Stimulated activated memory B cell treated with anti-CD40 and anti-IgM and Interleukin-4, amounts not matched to agents 10 μg/mL and 1 μg/mL and 100 μg/mL, for 72 hours (primary cell): ENCODE results near the gene JAKMIP1.
A peak's percentile ranks its signal among the peaks of the same experiment; 100 is the strongest.
"Not testable (repeated sequence)": the region's sequence is repeated elsewhere in the genome, so short reads cannot be mapped to it uniquely, and the experiment has no call there.

ENCODE experiments used
- ATAC-seq: fragments of 150-1000 bp; cut with Tn5 transposase; 2 replicates; pipeline ENCODE4 v1.10.0; 2021
- H3K27ac Mint-ChIP-seq: one replicate; pipeline ENCODE4 v1.8.0; 2022; ENCODE audit warnings: mild to moderate bottlenecking, mixed read lengths
- H3K27me3 Mint-ChIP-seq: one replicate; pipeline ENCODE4 v1.8.0; 2022; ENCODE audit warnings: mixed read lengths
- H3K36me3 Mint-ChIP-seq: one replicate; pipeline ENCODE4 v1.8.0; 2022; ENCODE audit warnings: mixed read lengths
- H3K4me1 Mint-ChIP-seq: one replicate; pipeline ENCODE4 v1.8.0; 2022; ENCODE audit warnings: mixed read lengths
- H3K4me3 Mint-ChIP-seq: one replicate; pipeline ENCODE4 v1.8.0; 2022; ENCODE audit warnings: mild to moderate bottlenecking, moderate library complexity, mixed read lengths
- H3K9me3 Mint-ChIP-seq: one replicate; pipeline ENCODE4 v1.8.0; 2022; ENCODE audit warnings: mixed read lengths

The JAKMIP1 gene

DNA sequence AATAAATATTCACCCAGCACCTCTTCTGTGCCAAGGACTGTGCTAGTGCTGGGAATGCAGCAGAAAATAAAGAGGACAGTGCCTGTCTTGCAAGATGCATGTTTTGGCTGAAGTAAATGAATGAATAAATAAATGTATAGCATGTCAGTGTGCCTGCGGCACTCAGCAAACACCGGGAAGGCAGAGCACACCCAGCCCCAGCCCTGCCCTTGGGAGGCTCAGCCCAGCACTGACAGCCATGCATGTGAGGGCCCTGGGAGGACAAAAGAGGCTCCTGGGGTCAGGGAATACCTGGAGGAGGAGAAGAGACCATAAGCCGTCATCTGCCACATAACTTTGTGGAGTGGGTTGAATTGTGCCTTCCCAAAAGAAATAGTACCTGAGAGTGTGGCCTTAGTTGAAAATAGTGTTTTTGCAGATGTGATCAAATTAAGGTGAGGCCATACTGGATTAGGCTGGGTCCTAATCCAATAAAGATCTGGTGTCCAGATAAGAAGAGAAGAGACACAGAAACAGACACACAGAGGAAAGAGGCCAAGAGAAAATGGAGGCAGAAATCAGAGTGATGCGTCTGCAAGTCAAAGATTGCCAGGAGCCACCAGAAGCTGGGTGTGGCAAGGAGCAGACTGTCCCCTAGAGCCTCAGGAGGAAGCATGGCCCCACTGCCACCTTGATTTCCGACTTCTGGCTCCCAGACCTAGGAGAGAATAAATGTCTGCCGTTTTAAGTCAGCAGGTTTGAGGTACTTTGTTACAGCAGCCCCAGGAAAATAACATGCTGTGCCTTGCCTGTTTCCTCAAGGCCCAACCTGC lies 198.5 kb downstream of the JAKMIP1 start:
- no peak for ATAC-seq
- H3K4me3 Mint-ChIP-seq: no peak overlapping the region
- H3K27ac Mint-ChIP-seq: no peak overlapping the region

DNA sequence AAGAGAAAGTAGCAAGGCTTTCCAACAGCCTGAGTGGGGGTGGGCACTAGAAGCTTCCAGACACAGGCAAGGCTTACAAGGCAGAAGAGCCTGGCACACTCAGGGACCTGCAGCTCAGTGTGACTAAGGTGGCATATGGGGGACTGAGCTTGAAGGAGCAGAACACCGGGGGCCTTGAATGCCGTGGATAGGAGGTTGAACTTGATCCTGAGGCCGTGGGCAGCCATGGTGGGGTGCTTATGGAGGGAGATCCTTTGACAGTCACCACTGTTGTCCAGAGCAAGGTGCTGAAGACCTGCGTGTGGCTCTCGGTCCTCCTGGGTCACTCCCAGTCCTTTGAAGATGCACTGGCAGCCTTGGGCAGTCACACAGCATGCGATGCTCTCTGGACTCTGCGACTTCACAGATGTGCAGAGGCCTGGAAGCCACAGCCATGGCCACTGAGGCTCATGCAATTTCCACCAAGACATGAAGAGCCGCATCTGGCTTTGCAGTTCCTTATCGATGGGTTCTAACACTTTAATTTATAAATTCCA lies 200.5 kb downstream of the JAKMIP1 start:
- H3K27ac Mint-ChIP-seq: no peak overlapping the region
- no peak for ATAC-seq
- no peaks in the 10 kb centered on the region for H3K36me3 Mint-ChIP-seq
- H3K9me3 Mint-ChIP-seq: no peaks in the 10 kb centered on the region
- no peaks in the 10 kb centered on the region for H3K4me1 Mint-ChIP-seq
- H3K4me3 Mint-ChIP-seq: no peak overlapping the region
- H3K27me3 Mint-ChIP-seq: peaks cover 29% of the 10 kb centered on the region

More for the DNA sequence above, 198.5 kb downstream of the JAKMIP1 start:
- Mint-ChIP-seq H3K4me1 (no peaks in the 10 kb centered on the region), H3K9me3 (no peaks in the 10 kb centered on the region), H3K36me3 (no peaks in the 10 kb centered on the region), H3K27me3 (peaks cover 14% of the 10 kb centered on the region)

DNA sequence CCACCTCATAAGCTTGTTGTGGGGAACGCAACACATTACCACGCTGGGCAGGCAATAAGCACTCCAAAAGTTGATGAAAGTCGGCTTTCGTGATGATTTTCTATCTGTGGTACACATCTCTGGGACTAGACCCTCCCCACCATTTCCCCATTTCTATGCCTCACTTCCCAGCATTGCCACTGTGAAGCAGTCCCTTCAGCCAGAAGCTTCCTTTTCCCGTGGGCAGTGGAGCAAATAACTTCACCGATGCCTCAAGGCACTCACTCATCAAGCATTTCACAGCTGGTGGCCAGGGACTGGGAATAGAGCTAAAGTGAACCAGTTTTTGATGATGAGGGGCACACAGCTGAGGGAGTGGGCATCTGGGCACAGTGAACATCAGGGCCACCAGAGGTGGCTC lies 201.0 kb downstream of the JAKMIP1 start:
- no peaks in the 10 kb centered on the region for H3K4me1 Mint-ChIP-seq
- no peak overlapping the region for H3K4me3 Mint-ChIP-seq
- peaks cover 29% of the 10 kb centered on the region for H3K27me3 Mint-ChIP-seq
- no peaks in the 10 kb centered on the region for H3K9me3 Mint-ChIP-seq
- no peak for ATAC-seq
- no peak overlapping the region for H3K27ac Mint-ChIP-seq
- no peaks in the 10 kb centered on the region for H3K36me3 Mint-ChIP-seq

DNA sequence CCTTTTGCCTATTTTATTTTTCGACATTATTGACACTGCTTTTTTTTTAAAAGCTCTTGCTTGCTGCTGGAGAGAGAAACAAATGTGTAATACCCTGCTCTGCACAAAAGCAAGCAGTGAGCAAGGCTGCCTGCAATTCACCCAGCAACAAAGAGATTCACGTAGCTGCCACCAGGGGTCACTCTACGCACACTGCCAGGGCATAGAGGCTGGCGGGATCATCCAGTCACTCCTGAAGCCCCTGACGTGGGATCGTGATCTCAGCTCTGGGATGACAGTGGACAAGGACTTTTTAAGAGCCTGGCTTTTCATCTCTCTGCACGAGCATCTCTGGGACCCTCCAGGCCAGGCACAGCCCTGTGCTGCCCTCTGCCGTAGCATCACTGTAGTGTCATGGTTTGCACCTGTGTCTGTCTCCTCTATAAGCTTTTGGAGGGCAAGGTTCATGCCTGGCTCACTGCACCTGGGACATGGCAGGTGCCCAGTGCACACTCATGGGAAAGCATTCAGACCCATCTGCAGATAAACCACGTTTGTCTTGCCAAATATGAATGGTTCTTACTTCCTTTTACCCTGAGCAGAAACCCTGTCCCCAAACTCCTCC lies 201.9 kb downstream of the JAKMIP1 start:
- Mint-ChIP-seq H3K27ac (no peak overlapping the region), H3K27me3 (peaks cover 29% of the 10 kb centered on the region), H3K9me3 (no peaks in the 10 kb centered on the region), H3K4me1 (no peaks in the 10 kb centered on the region), H3K4me3 (no peak overlapping the region), H3K36me3 (no peaks in the 10 kb centered on the region)
- no peak for ATAC-seq

DNA sequence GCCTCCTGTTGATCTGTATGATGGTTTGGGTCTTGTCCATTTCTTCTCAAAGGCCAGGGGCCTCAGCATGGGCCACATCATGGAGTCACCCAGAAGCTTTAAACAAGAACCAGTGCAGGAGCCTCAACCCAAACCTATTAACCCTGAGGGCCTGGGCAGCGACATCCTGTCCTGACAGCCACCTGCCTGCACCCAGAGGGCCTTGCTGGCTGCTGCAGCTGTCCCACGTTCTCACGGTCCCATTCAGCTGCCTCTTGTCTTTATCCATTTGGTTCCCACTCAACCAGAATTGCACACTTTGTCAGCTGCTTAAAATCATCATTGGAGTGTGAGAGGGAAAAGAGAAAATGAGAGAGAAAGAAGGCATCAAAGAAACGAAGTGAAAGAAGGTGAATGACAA lies 203.7 kb downstream of the JAKMIP1 start:
- Mint-ChIP-seq H3K4me1 (no peaks in the 10 kb centered on the region), H3K4me3 (no peak overlapping the region), H3K27me3 (peaks cover 38% of the 10 kb centered on the region), H3K27ac (no peak overlapping the region), H3K9me3 (no peaks in the 10 kb centered on the region), H3K36me3 (no peaks in the 10 kb centered on the region)
- no peak for ATAC-seq

DNA sequence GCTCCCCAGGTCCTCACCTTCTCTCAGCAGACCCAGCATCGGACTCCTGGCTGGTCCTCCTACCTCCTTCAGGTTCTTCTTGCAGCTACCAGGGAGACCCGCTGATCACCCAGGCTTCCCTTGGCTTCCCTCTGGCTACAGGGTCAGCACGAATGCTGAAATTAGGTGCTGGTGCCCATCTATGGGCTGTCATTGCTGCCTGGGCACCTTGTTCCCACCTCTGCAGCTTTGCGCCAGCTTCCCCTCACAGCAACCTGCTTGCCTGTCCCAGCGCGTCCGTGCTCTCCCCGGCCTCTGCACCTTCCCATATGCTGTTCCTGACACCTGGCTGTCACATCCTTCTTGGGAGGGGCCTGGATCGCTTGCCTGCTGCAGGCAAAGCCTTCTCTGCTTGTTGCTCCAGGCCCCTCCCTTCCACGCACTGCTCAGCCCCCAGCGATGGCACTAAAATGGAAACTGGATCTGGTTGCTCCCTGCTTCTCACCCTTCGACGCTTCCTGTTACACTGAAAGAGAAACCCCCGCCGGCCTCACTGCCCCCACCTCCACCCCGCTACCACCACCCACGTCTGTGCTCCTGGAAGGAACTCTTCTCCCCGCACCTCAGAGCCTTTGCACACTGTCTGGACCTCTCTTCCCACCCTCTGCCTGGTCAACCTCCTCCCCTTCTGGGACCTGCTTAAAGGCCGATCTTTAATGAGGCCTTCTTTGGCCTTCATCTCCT lies 204.3 kb downstream of the JAKMIP1 start:
- H3K27me3 Mint-ChIP-seq: peaks cover 44% of the 10 kb centered on the region
- H3K4me3 Mint-ChIP-seq: no peak overlapping the region
- peaks cover under 1% of the 10 kb centered on the region for H3K9me3 Mint-ChIP-seq
- no peak for ATAC-seq
- H3K27ac Mint-ChIP-seq: no peak overlapping the region
- no peaks in the 10 kb centered on the region for H3K4me1 Mint-ChIP-seq
- no peaks in the 10 kb centered on the region for H3K36me3 Mint-ChIP-seq

DNA sequence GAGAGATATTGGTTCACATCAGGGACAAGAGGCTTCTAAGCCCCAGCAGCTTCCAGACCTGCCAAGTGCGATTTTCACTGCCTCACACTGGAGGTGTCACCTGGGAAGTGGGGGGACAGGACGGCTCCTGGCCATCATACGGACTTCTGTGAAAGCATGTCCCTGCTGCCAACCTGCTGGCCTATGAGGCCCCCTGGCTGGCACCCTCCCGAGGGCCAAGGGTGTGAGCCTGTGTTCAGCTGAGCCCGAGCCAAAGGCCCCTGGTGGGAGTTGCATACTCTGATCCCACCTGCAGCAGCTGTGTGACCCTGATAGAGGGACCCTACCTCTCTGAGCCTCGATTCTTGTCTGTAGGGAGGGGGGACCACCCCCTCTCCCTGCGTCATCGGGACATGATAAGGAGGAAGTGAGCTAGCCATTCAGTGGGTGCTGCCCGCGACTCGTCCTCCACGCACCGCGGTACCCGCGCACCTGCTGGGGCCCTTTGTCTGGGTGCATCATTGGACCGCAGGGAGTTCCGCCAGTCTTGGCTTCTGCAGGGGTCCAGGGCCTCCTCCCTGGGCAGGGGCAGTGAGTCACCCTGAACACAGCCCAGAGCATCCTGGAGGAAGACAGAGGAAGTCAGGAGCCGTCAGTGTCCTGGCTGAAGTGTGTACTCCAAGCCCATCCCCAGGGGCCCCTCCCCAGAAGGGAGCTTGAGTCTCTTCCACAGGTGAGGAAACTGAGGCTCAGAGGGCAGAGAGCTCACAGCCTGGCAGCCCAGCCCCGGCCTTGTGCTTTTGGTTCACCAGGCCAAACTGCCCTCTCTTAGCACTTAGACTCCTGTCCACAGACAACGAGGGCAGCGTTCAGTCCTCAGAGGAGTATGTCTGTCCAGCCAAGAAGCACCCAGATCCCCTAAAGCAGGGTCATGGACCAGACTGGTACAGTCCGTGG lies 206.2 kb downstream of the JAKMIP1 start:
- Mint-ChIP-seq H3K27me3 (peaks cover 57% of the 10 kb centered on the region), H3K9me3 (peaks cover 4% of the 10 kb centered on the region), H3K4me1 (no peaks in the 10 kb centered on the region), H3K27ac (no peak overlapping the region), H3K36me3 (no peaks in the 10 kb centered on the region), H3K4me3 (no peak overlapping the region)
- no peak for ATAC-seq

DNA sequence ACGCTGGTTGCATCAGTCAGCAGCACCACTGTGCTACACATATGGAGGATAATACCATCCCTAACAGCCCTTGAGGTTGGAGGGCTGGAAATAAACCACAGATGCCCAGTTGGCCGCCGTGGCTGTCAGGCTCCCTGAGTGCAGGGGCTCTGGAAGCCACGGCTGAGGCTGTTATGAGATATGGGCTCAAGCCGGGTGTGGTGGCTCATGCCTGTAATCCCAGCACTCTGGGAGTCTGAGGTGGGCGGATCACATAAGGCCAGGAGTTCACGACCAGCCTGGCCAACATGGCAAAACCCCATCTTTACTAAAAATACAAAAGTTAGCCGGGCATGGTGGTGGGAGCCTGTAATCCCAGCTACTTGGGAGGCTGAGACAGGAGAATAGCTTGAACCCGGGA lies 207.0 kb downstream of the JAKMIP1 start:
- H3K27ac Mint-ChIP-seq, ATAC-seq, H3K36me3 Mint-ChIP-seq, H3K9me3 Mint-ChIP-seq, H3K4me1 Mint-ChIP-seq, H3K4me3 Mint-ChIP-seq: not testable (repeated sequence)
- peaks cover 55% of the 10 kb centered on the region for H3K27me3 Mint-ChIP-seq

DNA sequence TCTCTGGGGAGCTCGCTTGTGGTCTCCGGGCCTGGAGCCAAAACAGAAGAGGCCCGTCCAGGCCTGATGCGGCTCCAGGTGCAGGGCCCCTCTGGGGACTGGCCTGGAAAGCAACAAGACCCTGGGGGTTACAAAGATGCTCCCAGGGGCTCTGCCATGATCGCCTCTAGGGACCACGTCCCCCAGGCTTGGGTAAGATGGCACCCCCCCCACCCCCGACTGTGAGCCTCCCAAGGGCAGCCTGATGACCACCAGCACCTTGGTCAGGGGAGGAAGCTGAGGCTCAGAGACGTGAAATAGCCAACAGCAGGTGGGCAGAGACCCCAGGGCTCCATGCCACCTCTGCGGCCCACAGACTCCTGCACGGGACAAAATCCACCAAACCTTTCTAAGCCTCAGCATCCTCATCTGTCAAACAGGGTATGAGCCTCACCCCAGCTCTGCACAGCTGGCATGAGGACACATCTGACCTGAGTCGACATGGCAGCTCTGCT lies 207.5 kb downstream of the JAKMIP1 start:
- H3K27ac Mint-ChIP-seq: no peak overlapping the region
- H3K36me3 Mint-ChIP-seq: no peaks in the 10 kb centered on the region
- no peaks in the 10 kb centered on the region for H3K4me1 Mint-ChIP-seq
- no peak overlapping the region for H3K4me3 Mint-ChIP-seq
- H3K9me3 Mint-ChIP-seq: peaks cover 4% of the 10 kb centered on the region
- no peak for ATAC-seq
- peaks cover 52% of the 10 kb centered on the region for H3K27me3 Mint-ChIP-seq

DNA sequence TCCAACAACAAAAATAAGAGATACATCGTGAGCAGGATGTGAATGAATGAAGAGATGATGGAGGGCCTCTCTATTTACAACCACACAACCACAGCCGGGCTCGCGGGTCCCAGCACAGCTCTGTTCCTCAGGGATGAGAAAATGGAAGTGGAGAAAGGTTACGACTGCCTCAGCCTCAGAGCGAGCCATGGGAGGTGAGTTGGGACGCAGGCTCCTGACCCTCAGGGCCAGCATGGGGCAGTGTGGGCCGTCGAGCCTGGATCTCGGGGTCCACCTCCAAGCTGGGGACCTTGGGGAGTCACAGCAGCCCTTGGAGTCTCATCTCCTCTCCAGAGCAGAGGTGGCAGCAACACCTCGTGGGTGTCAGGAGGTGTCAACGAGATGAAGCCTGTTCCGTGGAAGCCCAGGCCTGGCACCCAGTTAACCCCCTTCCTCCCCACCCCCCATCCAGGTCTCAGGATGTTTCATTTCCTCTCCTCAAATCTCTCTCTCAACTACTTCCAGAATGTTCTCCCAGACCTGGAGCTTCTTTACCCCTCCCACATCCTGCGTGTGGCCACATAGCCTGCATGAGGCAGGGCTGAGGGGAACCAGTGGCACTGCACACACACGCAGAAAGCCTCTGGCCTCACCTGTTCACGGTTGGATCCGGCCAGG lies 208.1 kb downstream of the JAKMIP1 start:
- no peak overlapping the region for H3K27ac Mint-ChIP-seq
- H3K4me3 Mint-ChIP-seq: no peak overlapping the region
- peaks cover 4% of the 10 kb centered on the region for H3K9me3 Mint-ChIP-seq
- H3K27me3 Mint-ChIP-seq: peaks cover 52% of the 10 kb centered on the region
- no peaks in the 10 kb centered on the region for H3K36me3 Mint-ChIP-seq
- H3K4me1 Mint-ChIP-seq: no peaks in the 10 kb centered on the region
- no peak for ATAC-seq

DNA sequence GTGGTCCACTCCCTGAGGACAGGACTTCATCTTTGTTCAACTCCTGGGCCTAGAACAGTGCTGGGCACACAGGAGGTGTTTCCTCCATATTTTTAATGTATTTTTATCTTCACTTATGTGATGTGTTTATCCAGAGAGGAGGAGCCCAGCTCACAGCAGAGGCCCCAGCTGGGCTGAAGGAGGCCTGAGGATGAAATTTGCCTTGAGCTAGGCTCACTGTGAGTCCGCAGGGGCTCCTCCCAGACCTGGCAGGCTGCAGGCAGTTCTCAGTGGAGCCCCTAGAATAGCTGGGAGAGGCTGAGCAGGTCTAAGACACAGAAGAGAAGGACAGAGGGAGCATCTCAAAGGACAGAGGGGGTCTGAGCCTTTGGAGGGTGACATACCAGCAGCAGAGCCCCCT lies 208.9 kb downstream of the JAKMIP1 start:
- Mint-ChIP-seq H3K27me3 (peaks cover 43% of the 10 kb centered on the region), H3K27ac (no peak overlapping the region), H3K9me3 (peaks cover 4% of the 10 kb centered on the region), H3K4me3 (no peak overlapping the region), H3K4me1 (no peaks in the 10 kb centered on the region), H3K36me3 (no peaks in the 10 kb centered on the region)
- no peak for ATAC-seq

DNA sequence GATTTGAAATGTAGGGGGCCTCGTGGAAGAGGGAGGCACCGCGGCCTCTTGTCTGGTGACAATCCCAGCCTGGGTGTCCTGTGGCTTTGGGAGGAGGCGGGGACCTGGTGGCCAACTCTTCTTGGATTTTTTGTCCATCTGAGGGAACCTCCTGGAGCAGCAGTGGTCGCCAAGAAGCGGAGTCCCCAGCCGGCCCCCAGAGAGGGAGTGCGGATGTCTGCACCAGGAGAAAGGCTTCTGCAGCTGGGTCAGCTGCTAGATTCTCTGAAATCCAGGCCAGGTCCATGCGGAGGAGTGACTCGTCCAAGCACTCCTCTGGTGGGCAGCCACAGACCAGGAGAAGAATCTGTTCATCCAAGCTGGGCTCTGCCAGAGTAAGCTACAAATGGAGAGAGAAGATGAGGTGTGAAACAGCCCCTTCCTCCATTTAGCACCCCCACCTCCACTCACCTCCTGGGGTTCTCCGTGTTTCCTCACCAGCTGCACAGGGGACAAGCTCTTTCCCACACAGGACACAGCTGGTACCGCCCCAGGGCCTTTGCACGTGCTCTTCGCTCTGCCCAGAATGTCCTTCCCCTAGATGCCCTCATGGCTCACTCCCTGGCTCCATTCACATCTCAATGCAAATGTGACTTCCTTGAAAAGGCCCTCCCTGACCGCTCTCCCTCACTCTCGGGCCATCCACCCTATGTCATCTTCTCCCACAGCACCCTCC lies 209.7 kb downstream of the JAKMIP1 start:
- H3K9me3 Mint-ChIP-seq: peaks cover 4% of the 10 kb centered on the region

DNA sequence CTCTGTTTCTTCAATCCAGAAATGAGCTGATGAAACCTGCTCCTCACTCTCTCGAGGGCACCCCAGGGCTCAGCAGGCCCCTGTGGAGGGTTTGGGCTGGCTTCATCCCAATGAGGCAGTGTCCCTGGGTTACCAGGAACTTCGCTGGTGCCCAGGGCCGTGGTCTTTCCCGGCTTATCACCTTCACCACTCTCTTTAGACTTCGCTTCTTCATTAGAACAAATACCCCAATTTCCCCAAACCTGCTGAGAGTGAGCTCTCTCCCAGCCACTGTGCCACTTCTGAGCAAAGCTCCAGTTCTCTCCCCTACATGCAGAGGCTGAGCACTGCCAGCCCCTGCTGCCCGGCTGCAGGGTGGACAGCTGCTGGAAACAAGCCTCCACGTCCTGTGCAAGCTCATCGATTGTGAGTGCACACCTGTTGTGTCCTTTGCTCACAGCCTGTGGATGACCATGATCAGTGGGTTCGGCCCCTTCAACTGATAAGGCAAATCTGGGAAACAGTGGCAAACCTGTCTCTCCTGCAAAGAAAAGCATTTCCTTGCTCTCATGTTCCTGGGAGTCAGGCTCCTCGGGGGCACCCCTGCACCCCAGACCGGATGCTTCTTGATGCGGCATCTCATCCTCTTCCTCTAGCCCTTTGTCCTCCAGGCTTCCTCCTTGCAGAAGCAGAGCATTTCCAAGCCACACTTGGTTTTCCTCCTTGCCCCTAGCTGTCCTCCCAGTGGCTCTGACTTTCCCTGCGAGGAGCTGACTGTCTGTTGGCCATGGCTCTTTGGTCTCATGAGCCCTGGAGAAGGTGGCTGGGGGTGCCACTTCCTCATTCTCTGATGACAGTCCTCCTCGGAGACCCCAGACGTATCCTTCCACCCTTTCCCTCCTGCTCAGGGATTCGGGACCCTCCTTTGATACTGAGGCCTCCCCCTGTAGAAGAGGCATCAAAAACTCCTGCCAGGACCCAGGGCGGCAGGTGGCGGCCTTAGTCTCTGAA lies 210.8 kb downstream of the JAKMIP1 start:
- H3K4me1 Mint-ChIP-seq: no peaks in the 10 kb centered on the region
- ATAC-seq: peak; percentile 10
- H3K27me3 Mint-ChIP-seq: peaks cover 29% of the 10 kb centered on the region
- peaks cover 11% of the 10 kb centered on the region for H3K9me3 Mint-ChIP-seq
- no peak overlapping the region for H3K4me3 Mint-ChIP-seq
- no peaks in the 10 kb centered on the region for H3K36me3 Mint-ChIP-seq
- no peak overlapping the region for H3K27ac Mint-ChIP-seq

More for the DNA sequence above, 209.7 kb downstream of the JAKMIP1 start:
- Mint-ChIP-seq H3K4me1 (no peaks in the 10 kb centered on the region), H3K27me3 (peaks cover 35% of the 10 kb centered on the region), H3K27ac (no peak overlapping the region), H3K4me3 (no peak overlapping the region), H3K36me3 (no peaks in the 10 kb centered on the region)
- ATAC-seq: no peak
